RWPE1 (cell line): ENCODE data around the gene HNRNPC.

Experiments used
- CTCF ChIA-PET: fragments of 350-600 bp; sonication (Branson Sonifier 250); formaldehyde crosslinking; extraction: SDS; loops from one replicate; lab custom pipeline; 2021; lab: Yijun Ruan, JAX
- POLR2A ChIA-PET: fragments of 400-600 bp; formaldehyde crosslinking; extraction: SDS; loops from one replicate; lab custom pipeline; 2020; ENCODE audit warnings: antibody characterized with exemption; ENCODE audit not compliant: low non-redundant PET; lab: Yijun Ruan, JAX
- DNase-seq: peaks from one replicate; pipeline ENCODE4 v3.0.0; 2012; ENCODE audit warnings: low spot score
- H3K27ac ChIP-seq: fragments of 450-650 bp; 2 replicates; pipeline ENCODE4 v1.5.1; 2017
- TF ChIP-seq, protein P1 (sequence below): fragments of 450-650 bp; conservative IDR thresholded peaks from 2 replicates; pipeline ENCODE4 v1.5.1; 2017; ENCODE audit warnings: low read depth, mild to moderate bottlenecking

The HNRNPC gene

DNA sequence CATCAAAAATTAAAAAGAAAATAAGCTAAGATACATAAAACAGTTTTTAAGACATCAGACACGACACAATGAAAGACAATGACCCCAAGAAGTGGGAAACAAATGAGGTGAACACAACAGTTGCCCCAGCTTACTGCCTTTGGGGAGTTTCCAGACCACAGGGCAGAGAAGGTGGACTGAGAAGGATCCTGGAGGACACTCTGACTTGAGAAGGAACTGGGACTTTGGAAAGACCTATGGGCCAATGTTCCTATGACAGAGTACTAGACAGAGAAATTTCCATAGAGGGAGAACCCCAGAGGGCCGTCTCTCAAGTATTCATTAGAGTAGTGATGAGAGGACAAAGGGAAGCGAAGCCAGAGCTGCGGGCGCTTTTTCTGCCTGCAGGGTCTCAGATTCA is 107.2 kb downstream of the HNRNPC start:
- CTCF ChIA-PET: no interaction called here
- TF ChIP-seq, protein P1, sequence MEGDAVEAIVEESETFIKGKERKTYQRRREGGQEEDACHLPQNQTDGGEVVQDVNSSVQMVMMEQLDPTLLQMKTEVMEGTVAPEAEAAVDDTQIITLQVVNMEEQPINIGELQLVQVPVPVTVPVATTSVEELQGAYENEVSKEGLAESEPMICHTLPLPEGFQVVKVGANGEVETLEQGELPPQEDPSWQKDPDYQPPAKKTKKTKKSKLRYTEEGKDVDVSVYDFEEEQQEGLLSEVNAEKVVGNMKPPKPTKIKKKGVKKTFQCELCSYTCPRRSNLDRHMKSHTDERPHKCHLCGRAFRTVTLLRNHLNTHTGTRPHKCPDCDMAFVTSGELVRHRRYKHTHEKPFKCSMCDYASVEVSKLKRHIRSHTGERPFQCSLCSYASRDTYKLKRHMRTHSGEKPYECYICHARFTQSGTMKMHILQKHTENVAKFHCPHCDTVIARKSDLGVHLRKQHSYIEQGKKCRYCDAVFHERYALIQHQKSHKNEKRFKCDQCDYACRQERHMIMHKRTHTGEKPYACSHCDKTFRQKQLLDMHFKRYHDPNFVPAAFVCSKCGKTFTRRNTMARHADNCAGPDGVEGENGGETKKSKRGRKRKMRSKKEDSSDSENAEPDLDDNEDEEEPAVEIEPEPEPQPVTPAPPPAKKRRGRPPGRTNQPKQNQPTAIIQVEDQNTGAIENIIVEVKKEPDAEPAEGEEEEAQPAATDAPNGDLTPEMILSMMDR: no peak
- POLR2A ChIA-PET: no interaction called here

DNA sequence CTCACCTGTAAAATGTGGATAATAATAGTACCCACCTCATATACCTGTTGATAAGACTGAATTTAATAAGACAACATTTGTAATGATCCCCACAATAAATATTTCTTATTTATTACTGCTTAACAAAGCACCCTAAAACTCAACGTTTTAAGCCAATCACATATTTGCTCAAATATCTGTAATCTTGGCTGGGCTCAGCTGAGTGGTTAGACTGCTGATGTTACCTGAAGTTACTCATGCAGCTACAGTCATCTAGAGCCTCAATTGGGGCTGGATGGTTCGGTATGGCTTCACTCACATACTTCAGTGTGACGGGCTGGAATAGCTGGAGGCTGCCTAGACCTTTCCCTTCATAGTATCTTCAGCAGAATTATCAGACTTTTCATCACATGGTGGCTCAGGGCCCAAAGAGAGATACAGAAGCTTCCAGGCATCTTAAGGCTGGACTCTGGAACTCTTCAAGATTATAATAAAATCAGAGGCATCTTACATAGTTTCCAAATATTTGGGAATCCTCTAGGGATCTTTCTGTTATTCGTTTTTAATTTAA is 109.1 kb downstream of the HNRNPC start:
- DNase-seq: no peak
- ChIA-PET POLR2A (no interaction called here), CTCF (no interaction called here)
- H3K27ac ChIP-seq: no peak overlapping the region
- TF ChIP-seq, protein P1: no peak

More for the DNA sequence above, 107.2 kb downstream of the HNRNPC start:
- DNase-seq: no peak
- H3K27ac ChIP-seq: no peak overlapping the region
